ENCODE results near the gene PLXNA4. TPM values are rescaled to one million over a fixed set of nuclear protein-coding genes. Genes with fewer than 3 reads are reported as not detected.

PLXNA4 gene
- total RNA-seq, 1 experiment from 2014 or later = not detected

- H3K9me2 ChIP-seq (ENCODE audit: insufficient read depth) = no peaks in the 10 kb centered on the region
- TF ChIP-seq YY1 (IDR thresholded peaks at IDR 0.05; ENCODE audit: extremely low read depth, insufficient replicate concordance, low read depth, low read length) = no peak
- no peak for TF ChIP-seq FOSL1 (IDR thresholded peaks at IDR 0.05; ENCODE audit: low read depth)
- TF ChIP-seq ZFX (IDR thresholded peaks at IDR 0.05) = no peak
- no peak for TF ChIP-seq JUND (IDR thresholded peaks at IDR 0.05)
- no peak for TF ChIP-seq SIN3A (IDR thresholded peaks at IDR 0.05; ENCODE audit: low read depth)
- H4K20me1 ChIP-seq (ENCODE audit: insufficient read depth) = no peaks in the 10 kb centered on the region
- H3K79me2 ChIP-seq (ENCODE audit: insufficient read depth, low read length) = no peaks in the 10 kb centered on the region
- no peak overlapping the region for H3K4me3 ChIP-seq (replicated peaks in 1 of 2; ENCODE audit: low read depth in 1 of 2, low read length in 2 of 2)
- H3K36me3 ChIP-seq (ENCODE audit: control insufficient read depth in 1 of 2, insufficient read depth in 2 of 2, low read length in 2 of 2) = no peaks in the 10 kb centered on the region
- H3K9me3 ChIP-seq (ENCODE audit: control insufficient read depth in 1 of 2, insufficient read depth in 1 of 2, low read depth in 1 of 2, low read length in 2 of 2) = no peaks in the 10 kb centered on the region
- intact Hi-C loops (cut with micrococcal nuclease) = no loop called here
- no TSS peak for BruUV-seq (replicated peaks)
- H3K27me3 ChIP-seq (ENCODE audit: insufficient read depth, low read length) = peaks cover 12% of the 10 kb centered on the region; the same call in 1 of the 2 replicates
- no peak overlapping the region for H3K27ac ChIP-seq (ENCODE audit: low read depth, low read length)
- no peak for DNase-seq (ENCODE audit: low read depth, low spot score)
- no peak overlapping the region for H3K4me2 ChIP-seq (ENCODE audit: low read length)
- ChIA-PET CTCF (no interaction called here), POLR2A (no interaction called here), RAD21 (ENCODE audit: low non-redundant PET in 1 of 2, low total read pairs in 2 of 2, uncharacterized antibody in 2 of 2, unreplicated experiment in 2 of 2) (no interaction called here)
- ATAC-seq = no peak
- H2AFZ ChIP-seq (ENCODE audit: low read depth, low read length, poor library complexity, severe bottlenecking) = no peak overlapping the region
- no peaks in the 10 kb centered on the region for H3K4me1 ChIP-seq (ENCODE audit: control insufficient read depth in 1 of 2, insufficient read depth in 2 of 2, low read length in 2 of 2)
- H3K9ac ChIP-seq (ENCODE audit: low read length) = no peak overlapping the region
Observed at GRCh38 chr7:132618956-132619305, 42.7 kb upstream of the PLXNA4 start.

- Histone ChIP-seq H2AFZ (ENCODE audit: low read depth, low read length, poor library complexity, severe bottlenecking) (no peak overlapping the region), H3K27ac (ENCODE audit: low read depth, low read length) (no peak overlapping the region), H3K4me1 (ENCODE audit: control insufficient read depth in 1 of 2, insufficient read depth in 2 of 2, low read length in 2 of 2) (no peaks in the 10 kb centered on the region), H3K36me3 (ENCODE audit: control insufficient read depth in 1 of 2, insufficient read depth in 2 of 2, low read length in 2 of 2) (no peaks in the 10 kb centered on the region), H3K4me3 (replicated peaks in 1 of 2; ENCODE audit: low read depth in 1 of 2, low read length in 2 of 2) (no peak overlapping the region), H3K79me2 (ENCODE audit: insufficient read depth, low read length) (no peaks in the 10 kb centered on the region), H3K9me3 (ENCODE audit: control insufficient read depth in 1 of 2, insufficient read depth in 1 of 2, low read depth in 1 of 2, low read length in 2 of 2) (no peaks in the 10 kb centered on the region), H4K20me1 (ENCODE audit: insufficient read depth) (no peaks in the 10 kb centered on the region), H3K9ac (ENCODE audit: low read length) (no peak overlapping the region), H3K27me3 (ENCODE audit: insufficient read depth, low read length) (peaks cover 9% of the 10 kb centered on the region; the same call in 1 of the 2 replicates), H3K9me2 (ENCODE audit: insufficient read depth) (no peaks in the 10 kb centered on the region), H3K4me2 (ENCODE audit: low read length) (no peak overlapping the region)
- RAD21 ChIA-PET (ENCODE audit: low non-redundant PET in 1 of 2, low total read pairs in 2 of 2, uncharacterized antibody in 2 of 2, unreplicated experiment in 2 of 2) = no interaction called here
- CTCF ChIA-PET = no interaction called here
- TF ChIP-seq POLR2AphosphoS5 (IDR thresholded peaks at IDR 0.05; ENCODE audit: low read depth, low read length) (no peak), REST (IDR thresholded peaks at IDR 0.05; ENCODE audit: low read depth) (no peak), ATF3 (IDR thresholded peaks at IDR 0.05) (no peak), EZH2phosphoT487 (IDR thresholded peaks at IDR 0.05; ENCODE audit: borderline replicate concordance) (no peak)
- DNase-seq (ENCODE audit: low read depth, low spot score) (no peak), ATAC-seq (no peak)
- intact Hi-C loops (cut with micrococcal nuclease) = no loop called here
- no TSS peak for BruUV-seq (replicated peaks)
- POLR2A ChIA-PET = no interaction called here
Observed at GRCh38 chr7:132618271-132618955, 42.1 kb upstream of the PLXNA4 start.
